Astrocyte (in vitro differentiated cells and primary cell): ENCODE measurements around the gene USP20.

Source experiments
- EZH2 ChIP-seq: IDR thresholded peaks from 2 replicates; pipeline ENCODE4 v1.6.1; 2012; ENCODE audit warnings: mild to moderate bottlenecking, low read length, inconsistent platforms; ENCODE audit not compliant: insufficient read depth
- TF ChIP-seq, protein P1 (sequence below): IDR thresholded peaks from 2 replicates; pipeline ENCODE4 v1.5.1; 2011; ENCODE audit warnings: low read depth, mild to moderate bottlenecking, inconsistent platforms, low read length, moderate library complexity; ENCODE audit not compliant: insufficient read depth

DNA sequence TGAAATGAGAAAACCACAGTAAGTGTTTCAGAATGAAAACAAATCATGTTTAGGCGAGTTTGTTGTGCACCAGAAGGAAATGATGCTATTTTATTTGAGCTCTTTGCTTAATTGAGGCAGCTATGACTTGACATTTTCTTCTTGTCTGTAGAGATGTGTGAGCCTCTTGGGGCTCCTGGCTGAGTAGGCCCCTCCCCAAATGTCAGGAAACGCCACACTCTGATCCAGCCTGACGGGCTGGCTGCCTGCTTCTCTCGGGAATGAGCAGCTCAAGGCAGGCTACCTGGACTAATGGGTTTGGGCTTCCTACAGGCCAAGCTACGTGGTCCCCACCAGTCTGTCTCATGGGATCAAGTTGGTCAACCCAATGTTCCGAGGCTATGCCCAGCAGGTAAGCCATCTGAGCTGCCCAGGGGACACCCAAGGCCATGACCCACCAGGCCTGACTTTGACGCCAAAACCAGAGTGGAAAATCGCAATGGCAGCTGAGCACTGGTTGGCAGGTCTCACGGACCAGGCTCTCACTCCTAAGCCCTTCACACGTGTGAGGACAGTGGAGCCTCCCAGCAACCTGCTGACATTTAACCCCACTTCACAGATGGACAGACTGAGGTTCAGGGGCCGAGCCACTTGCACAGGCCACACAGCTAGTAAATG lies 29.9 kb downstream of the USP20 start:
- TF ChIP-seq, protein P1, sequence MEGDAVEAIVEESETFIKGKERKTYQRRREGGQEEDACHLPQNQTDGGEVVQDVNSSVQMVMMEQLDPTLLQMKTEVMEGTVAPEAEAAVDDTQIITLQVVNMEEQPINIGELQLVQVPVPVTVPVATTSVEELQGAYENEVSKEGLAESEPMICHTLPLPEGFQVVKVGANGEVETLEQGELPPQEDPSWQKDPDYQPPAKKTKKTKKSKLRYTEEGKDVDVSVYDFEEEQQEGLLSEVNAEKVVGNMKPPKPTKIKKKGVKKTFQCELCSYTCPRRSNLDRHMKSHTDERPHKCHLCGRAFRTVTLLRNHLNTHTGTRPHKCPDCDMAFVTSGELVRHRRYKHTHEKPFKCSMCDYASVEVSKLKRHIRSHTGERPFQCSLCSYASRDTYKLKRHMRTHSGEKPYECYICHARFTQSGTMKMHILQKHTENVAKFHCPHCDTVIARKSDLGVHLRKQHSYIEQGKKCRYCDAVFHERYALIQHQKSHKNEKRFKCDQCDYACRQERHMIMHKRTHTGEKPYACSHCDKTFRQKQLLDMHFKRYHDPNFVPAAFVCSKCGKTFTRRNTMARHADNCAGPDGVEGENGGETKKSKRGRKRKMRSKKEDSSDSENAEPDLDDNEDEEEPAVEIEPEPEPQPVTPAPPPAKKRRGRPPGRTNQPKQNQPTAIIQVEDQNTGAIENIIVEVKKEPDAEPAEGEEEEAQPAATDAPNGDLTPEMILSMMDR, result no peak
- no peak for TF ChIP-seq EZH2
